Peyer's patch (tissue), 4 donors: ENCODE results near the gene FHOD3.

Experiments
- POLR2A ChIP-seq, 2 donors: fragments of 450-650 bp; IDR thresholded peaks; one replicate each; pipeline ENCODE4 v1.5.1; 2017; ENCODE audit warnings: antibody characterized with exemption in 2 of 2, mild to moderate bottlenecking in 2 of 2, moderate library complexity in 2 of 2
- TF ChIP-seq, protein P1 (sequence below), 6 experiments: fragments of 450-650 bp in 4 of 6; fragments of 200-600 bp in 2 of 6; sonication (generic) in 1 of 6; IDR thresholded peaks; one replicate each; pipeline ENCODE4 v1.5.1; 2017 to 2019; ENCODE audit warnings: antibody characterized with exemption in 6 of 6, mild to moderate bottlenecking in 3 of 6, moderate library complexity in 1 of 6

DNA sequence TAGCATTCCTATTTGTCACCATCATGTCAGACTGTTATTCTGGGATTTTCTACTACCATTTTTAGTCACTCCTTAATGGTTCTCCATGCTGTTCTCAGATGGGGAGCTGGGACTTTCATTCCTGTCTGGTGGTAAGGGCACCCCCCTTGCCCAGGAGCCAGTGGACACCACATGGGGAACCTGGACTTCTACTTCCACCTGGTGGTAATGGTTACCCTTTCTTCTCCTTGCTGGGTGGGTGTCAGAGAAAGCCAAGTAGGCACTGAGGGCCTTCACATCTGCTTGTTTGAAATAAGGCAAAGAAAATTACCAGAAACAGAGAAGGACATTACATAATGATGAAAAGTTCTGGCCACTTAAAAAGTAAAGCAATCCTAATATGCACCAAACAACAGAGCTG is 239.8 kb downstream of the FHOD3 start:
- TF ChIP-seq, protein P1, sequence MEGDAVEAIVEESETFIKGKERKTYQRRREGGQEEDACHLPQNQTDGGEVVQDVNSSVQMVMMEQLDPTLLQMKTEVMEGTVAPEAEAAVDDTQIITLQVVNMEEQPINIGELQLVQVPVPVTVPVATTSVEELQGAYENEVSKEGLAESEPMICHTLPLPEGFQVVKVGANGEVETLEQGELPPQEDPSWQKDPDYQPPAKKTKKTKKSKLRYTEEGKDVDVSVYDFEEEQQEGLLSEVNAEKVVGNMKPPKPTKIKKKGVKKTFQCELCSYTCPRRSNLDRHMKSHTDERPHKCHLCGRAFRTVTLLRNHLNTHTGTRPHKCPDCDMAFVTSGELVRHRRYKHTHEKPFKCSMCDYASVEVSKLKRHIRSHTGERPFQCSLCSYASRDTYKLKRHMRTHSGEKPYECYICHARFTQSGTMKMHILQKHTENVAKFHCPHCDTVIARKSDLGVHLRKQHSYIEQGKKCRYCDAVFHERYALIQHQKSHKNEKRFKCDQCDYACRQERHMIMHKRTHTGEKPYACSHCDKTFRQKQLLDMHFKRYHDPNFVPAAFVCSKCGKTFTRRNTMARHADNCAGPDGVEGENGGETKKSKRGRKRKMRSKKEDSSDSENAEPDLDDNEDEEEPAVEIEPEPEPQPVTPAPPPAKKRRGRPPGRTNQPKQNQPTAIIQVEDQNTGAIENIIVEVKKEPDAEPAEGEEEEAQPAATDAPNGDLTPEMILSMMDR (IDR thresholded peaks at IDR 0.05) = no peak
- no peak for TF ChIP-seq POLR2A (IDR thresholded peaks at IDR 0.05)
